Measurements from ENCODE around the gene ABCD1. TPM values are rescaled to one million over a fixed set of nuclear protein-coding genes. Genes with fewer than 3 reads are reported as not detected.
"Not testable (repeated sequence)": the region's sequence is repeated elsewhere in the genome, so short reads cannot be mapped to it uniquely, and the experiment has no call there.

The ABCD1 gene
- 10 to 100 TPM; 11.5 to 15.0 TPM for total RNA-seq
- long read RNA-seq, partial matches to known transcripts: 0 of 4 reads
- long read RNA-seq, other reads (novel, unspliced or antisense): 0 of 4 reads

DNA sequence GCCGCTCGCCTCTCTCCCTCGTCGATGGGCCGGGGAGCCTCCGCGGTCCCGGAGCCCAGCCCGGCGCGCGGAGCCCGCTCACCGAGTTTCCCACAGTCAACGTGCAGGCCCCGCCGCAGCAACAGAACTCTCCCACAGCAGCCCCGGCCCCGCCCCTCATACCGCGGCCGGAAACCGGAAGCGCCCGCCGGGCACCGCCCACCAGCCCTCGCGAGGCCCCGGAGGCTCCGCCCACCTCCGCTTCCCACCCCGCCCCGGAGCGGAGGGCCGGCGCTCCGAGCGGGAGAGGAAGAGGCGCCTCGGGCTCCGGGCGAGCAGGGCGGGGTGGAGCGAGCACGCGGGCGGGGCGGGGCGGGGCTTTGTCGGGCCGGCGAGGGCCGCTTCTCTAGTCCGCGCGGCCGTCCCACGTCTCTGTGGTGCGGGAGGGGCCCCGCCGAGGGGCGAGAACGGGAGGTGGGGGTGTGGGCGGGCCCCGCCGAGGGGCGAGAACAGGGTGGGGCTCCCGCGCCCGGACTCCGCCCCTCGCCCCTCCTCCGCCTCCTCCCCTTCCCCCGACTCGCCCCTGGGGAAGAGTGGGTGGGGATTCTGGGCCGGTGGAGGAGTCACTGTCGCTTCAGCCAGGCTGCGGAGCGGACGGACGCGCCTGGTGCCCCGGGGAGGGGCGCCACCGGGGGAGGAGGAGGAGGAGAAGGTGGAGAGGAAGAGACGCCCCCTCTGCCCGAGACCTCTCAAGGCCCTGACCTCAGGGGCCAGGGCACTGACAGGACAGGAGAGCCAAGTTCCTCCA is at the start of gene ABCD1, which contains the start of gene BCAP31:
Gene ABCD1, plus strand, starts transcription at position 605 of the 787 bp plus-strand sequence. CDS start 411 bp downstream, outside the sequence.
Gene BCAP31, minus strand, starts transcription at position 136 of the 787 bp plus-strand sequence. CDS start 1,143 bp downstream, outside the sequence.
- intact Hi-C loops (cut with DNase I): no loop called here
- peak; percentile 87 for DNase-seq

DNA sequence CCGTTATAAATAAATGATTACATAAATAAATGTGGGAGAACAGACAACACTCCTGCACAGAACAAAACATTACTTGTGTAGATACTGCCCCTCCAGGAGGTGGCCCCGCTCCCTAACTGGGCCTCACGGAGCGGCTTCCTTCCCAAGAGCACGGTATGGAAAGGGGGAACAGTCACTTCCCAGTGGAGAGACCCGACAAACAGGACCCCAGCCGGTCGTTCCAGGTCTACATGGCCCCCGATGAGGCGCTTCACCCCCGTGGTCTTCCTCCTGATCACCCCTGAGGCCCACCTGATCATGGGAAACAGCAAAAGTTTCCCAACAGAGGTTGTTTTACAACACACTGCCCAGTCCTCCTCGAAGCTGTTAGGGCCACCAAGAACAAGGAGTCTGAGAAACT is 43.5 kb upstream of the ABCD1 start:
- ATAC-seq (no peak), DNase-seq (no peak)
- intact Hi-C loops (cut with DNase I): no loop called here

More for the DNA sequence above, at the start of gene ABCD1, which contains the start of gene BCAP31:
- peak; percentile 85 for ATAC-seq

- ATAC-seq; intact Hi-C loops (cut with DNase I); DNase-seq: not testable (repeated sequence)
Observed at GRCh38 chrX:153683486-153683885, 41.2 kb upstream of the ABCD1 start.

GRCh38 chrX:153684467-153685155 is 40.0 kb upstream of the ABCD1 start:
- ATAC-seq: no peak
- DNase-seq: no peak
- intact Hi-C loops (cut with DNase I): no loop called here

- intact Hi-C loops (cut with DNase I): no loop called here
- ATAC-seq (no peak), DNase-seq (no peak)
Observed at GRCh38 chrX:153685156-153685536, 39.5 kb upstream of the ABCD1 start.

DNA sequence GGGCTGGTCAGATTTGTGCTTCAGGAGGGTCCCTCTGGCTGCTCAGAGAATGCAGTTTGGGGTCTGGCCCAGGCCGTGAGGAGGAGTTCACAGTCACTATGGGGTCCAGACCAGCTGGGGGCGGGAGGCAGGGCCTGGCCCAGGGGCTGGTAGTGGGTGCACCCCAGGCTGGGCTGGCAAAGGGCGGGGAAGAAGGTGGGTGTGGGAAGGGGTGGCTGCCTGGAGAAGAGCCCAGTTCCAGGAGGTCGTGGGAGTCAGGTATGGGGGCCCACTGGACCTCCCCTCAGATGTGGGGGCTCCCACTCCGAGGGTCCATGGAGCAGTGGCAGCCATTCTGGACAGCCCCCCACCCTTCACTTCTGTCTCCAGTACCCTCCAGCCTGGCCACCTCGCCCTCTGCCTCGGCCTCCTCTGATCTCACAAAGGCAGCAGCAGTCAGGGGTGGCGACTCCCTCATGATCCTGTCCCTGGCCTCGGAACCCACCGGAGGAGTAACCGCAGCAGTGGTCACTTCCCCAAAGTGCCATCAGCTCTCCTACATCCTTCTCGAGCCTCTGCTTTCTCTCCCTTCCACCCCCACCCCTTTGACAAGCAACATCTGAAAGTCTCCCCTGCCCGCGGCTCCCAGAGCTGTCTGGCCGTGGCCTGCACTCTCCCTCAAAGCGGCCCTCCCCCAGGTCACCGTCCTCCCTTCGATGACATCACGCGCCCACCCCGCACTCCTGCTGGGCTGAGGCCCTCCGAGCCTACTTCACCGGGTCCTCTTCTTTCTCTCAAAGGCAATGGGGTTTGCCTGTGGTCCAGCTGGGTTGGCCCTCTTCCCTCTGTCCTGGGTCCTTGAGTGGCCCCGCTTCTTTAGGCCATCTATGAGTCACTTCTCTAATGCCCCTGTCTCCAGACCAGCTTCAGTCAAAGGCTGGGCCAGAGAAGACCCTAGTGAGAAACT is 38.6 kb upstream of the ABCD1 start:
- DNase-seq (peak; percentile 23), ATAC-seq (no peak)
- intact Hi-C loops (cut with DNase I): no loop called here

DNA sequence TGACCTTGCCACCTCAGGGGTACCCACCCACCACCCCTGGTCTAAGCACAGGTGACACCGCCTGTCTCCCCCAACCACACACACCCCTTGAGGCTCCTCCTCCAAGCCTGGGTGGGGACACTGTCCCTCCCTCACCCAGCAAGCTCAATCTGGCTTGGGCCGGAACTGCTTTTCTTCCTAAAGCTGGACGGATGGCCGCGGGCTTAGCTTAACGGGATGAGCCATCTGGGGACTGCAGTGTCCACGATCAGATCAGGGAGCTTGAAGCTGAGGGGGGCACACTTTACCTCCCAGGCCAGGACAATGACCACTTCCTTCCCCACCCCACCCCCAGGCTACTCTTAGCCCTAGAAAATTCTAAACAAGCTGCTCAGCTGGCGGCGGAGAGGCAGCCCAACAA is 37.9 kb upstream of the ABCD1 start:
- DNase-seq (peak; percentile 18), ATAC-seq (no peak)
- intact Hi-C loops (cut with DNase I): no loop called here

- intact Hi-C loops (cut with DNase I): no loop called here
- ATAC-seq (peak; percentile 53 to 77), DNase-seq (peak; percentile 80)
Observed at GRCh38 chrX:153687121-153688039, 37.3 kb upstream of the ABCD1 start, which contains the start of gene SLC6A8. SLC6A8 (plus strand) TSS chrX:153687926; CDS start chrX:153688575, 649 bp downstream.

DNA sequence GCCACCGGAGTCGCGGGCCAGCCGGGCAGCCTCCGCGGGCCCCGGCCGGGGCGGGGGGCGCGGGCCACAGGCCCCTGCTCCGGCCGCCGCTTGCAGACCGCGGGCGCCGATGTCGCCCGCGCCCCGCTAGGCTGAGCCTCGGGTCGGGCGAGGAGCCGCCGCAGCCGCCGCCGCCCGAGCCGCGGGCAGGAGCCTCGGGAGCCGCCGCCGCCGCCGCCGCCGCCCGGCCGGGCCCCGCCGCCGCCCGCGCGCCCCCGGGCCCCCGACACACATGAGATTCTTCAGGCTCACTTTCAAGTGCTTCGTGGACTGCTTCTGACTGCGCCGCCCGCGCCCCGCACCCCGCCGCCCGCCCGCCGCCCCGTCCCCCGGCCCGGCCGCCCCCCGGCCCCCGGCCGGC is 36.6 kb upstream of the ABCD1 start:
- intact Hi-C loops (cut with DNase I): no loop called here
- peak; percentile 3 for DNase-seq
- ATAC-seq: no peak

GRCh38 chrX:153688506-153688905 is 36.1 kb upstream of the ABCD1 start:
- ATAC-seq (no peak), DNase-seq (no peak)
- intact Hi-C loops (cut with DNase I): no loop called here

DNA sequence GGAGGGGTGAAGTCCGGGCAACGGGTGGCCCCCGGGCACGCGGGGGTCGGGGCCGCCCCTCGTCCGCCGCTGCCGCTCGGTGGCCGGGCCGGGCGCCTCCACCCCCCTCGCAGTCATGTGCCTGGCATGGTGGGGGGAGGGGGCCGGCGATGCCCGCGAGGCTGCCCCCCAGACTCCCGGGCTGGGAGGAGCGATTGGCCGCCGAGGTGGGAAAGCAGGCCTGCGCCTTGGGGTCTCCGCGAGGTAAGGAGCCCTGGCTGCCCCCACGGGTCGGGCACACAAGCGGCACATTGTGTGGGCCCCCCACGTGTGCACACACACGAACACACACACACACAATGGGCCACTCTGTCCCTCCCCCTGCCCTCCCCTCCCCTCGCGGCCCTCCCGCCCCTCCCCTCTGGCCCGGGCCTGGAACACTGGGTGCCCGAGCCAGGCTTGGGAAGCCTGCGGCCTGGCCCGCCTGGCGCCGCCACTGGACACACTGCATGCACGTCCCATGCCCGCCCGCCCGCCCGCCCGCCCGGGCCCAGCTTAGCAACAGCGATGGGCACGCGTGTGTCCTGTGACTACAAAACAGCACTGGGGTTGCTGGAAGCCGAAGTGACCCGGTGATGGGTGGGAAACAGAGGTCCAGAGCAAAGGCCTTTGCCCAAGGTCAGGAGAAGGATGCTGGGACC is 35.6 kb upstream of the ABCD1 start:
- intact Hi-C loops (cut with DNase I): no loop called here

DNA sequence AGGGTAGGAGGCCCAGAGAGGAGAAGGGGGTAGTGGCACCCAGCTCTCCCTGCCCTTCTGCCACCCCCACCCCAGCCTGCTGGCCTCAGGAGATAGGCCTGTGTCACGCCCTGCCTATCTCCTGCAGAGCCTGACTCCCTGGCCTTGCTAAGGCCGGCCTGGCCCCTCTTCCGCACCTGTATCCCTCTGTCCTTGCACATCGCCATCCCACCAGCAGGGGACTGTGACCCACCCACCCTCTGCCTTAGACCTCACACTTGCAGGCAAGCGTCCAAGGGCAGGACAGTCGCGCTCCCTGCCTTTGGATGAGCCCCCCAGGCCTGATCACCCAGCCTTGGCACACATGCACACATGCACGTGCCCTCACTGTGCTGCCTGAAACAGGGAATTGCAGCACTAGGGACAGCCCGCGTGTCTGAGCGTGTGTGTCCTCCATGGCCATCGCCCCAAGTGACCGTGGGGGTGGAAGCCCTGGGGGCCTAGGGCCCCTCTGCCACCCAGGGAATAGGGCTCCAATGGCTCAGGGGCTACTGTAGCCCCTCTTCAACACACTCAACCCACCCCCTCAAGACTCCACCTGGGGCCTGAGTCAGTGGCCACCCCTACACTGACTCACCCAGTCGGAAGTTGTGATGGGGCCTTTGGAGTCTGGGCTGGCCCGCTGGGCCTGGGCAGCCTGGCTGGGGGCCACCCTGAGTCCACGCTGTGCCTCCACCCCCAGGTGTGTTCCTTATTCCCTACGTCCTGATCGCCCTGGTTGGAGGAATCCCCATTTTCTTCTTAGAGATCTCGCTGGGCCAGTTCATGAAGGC is 34.8 kb upstream of the ABCD1 start:
- DNase-seq: no peak
- intact Hi-C loops (cut with DNase I): no loop called here

More for the DNA sequence above, 35.6 kb upstream of the ABCD1 start:
- ATAC-seq (peak; percentile 45 to 69), DNase-seq (no peak)

GRCh38 chrX:153690466-153690865 is 34.2 kb upstream of the ABCD1 start:
- intact Hi-C loops (cut with DNase I): no loop called here
- ATAC-seq: no peak
- no peak for DNase-seq

More for the DNA sequence above, 34.8 kb upstream of the ABCD1 start:
- peak; percentile 3 to 6 for ATAC-seq

- not testable (repeated sequence) for DNase-seq
Observed at GRCh38 chrX:153691032-153691827, 33.4 kb upstream of the ABCD1 start.

GRCh38 chrX:153692003-153692402 is 32.7 kb upstream of the ABCD1 start:
- no peak for DNase-seq
- intact Hi-C loops (cut with DNase I): no loop called here
- ATAC-seq: no peak

More at GRCh38 chrX:153691032-153691827, 33.4 kb upstream of the ABCD1 start:
- intact Hi-C loops (cut with DNase I); ATAC-seq: not testable (repeated sequence)
